Heart left ventricle (tissue), 13 donors: Measurements from ENCODE around the gene AHRR.

ENCODE experiments used
- CTCF ChIP-seq, 12 donors: fragments of 200-600 bp; sonication (generic) in 4 of 12; IDR thresholded peaks; one replicate each; pipeline versions ENCODE4 v1.5.0 to v1.8.0; 2018 to 2022; ENCODE audit warnings: antibody characterized with exemption in 12 of 12, mild to moderate bottlenecking in 5 of 12
- POLR2A ChIP-seq, 2 donors: fragments of 450-650 bp; IDR thresholded peaks; one replicate each; pipeline ENCODE4 v1.6.1; 2017; ENCODE audit warnings: antibody characterized with exemption in 2 of 2, mild to moderate bottlenecking in 2 of 2, moderate library complexity in 2 of 2
- donor health status: ischemic (EF 13 %, LVEDD 7.1; RV severe dilation, severe dysfunction).
- donor health status: DM: no; HTN: yes; CAD: no.
- donor health status: DM: no; HTN: no; CAD: no.
- donor health status: ischemic (EF 25% LVEDD 6.9; RV normal size, moderate dysfunction).
- donor health status: ischemic (EF 25% LVEDD 5.7; RV mildly dilated, moderate dysfunction).
- donor health status: ischemic (EF 35%, LVEDD 5.7; RV mildly dilated, moderate dysfunction).
- donor health status: nonischemic (EF 11% LVEDD 7.7; RV severe dilation, severe dysfunction).
- donor health status: DM: yes; HTN: yes; CAD: no.
- donor health status: PGD.
- donor health status: ischemic (EF 29% LVEDD 5.4; RV normal size, mild dysfunction).
- donor health status: nonischemic (EF 23%, LVEDD 6.1; RV moderate dilation, normal function).

- TF ChIP-seq CTCF (IDR thresholded peaks at IDR 0.05) (no peak), POLR2A (IDR thresholded peaks at IDR 0.05) (no peak)
These were observed 152.2 kb downstream of the AHRR start for GRCh38 chr5:473551-474192.
